CD4-positive, alpha-beta T cell treated with Interferon alpha-2 for 1 hour (primary cell): ENCODE data around the gene TACSTD2.
"Not testable (repeated sequence)": the region's sequence is repeated elsewhere in the genome, so short reads cannot be mapped to it uniquely, and the experiment has no call there.

ENCODE experiments used
- DNase-seq, 2 donors: peaks; one replicate each; pipeline ENCODE4 v3.0.0-alpha.2; 2020 to 2022

TACSTD2 gene

GRCh38 chr1:58586271-58586670 is 9.2 kb upstream of the TACSTD2 start:
- no peak for DNase-seq

- DNase-seq, result no peak
Observed at GRCh38 chr1:58585581-58586151, 8.6 kb upstream of the TACSTD2 start.

DNA sequence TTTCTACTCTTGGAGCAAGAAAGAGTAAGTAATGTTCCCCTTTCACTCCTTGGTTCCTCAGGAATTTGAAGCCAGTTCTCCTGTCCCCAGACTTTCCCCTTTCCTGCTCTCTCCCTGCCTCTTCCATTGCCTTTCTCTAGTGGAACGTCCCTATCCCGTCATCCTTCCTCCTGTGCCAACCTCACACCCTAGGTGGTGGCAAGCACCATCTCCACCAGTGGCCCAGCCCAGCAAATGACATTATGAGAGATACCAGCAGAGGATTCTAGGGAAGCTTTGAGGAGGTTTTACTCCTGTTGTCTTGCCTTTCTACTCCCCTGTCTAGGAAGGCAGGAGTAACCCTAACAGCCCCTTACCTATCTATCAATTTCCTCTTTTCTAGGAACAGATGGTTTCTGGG is 8.1 kb upstream of the TACSTD2 start:
- no peak for DNase-seq

- DNase-seq, result no peak
Observed at GRCh38 chr1:58584082-58584895, 7.2 kb upstream of the TACSTD2 start.

GRCh38 chr1:58583496-58583895 is 6.4 kb upstream of the TACSTD2 start:
- no peak for DNase-seq

DNA sequence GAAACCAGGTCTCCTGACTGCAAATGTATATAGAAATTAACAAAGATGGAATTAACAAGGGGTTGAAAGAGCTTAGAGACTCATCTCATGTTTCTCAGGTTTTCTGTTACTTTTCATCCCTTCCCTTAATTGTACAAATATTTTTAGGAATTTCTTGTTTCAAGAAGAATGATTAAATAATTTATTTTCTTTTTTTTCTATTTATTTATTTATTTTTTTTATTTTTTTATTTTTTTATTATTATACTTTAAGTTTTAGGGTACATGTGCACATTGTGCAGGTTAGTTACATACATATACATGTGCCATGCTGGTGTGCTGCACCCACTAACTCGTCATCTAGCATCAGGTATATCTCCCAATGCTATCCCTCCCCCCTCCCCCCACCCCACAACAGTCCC is 5.1 kb upstream of the TACSTD2 start:
- not testable (repeated sequence) for DNase-seq

DNA sequence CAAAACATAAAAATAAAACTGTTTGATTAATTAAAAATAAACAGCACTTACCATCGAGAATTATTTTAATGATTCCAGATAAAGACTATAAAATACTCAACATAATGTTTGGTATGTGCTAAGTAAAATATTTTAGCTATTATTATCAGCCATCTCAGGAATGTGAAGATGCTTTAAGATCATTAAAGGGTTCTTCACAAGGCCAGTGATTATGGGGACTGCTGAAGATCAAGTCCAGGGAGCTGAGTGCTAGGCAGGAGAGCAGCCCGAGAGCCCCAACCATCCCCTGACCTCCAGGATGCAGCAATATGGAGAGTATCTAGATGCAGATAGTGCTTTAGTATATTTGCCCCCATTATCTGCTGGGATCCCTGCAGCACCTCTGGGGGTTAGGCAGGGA is 4.6 kb upstream of the TACSTD2 start:
- no peak for DNase-seq

- no peak for DNase-seq
Observed at GRCh38 chr1:58580186-58580585, 3.1 kb upstream of the TACSTD2 start.

- DNase-seq, result no peak
Observed at GRCh38 chr1:58577654-58578030, 590 bp upstream of the TACSTD2 start.

DNA sequence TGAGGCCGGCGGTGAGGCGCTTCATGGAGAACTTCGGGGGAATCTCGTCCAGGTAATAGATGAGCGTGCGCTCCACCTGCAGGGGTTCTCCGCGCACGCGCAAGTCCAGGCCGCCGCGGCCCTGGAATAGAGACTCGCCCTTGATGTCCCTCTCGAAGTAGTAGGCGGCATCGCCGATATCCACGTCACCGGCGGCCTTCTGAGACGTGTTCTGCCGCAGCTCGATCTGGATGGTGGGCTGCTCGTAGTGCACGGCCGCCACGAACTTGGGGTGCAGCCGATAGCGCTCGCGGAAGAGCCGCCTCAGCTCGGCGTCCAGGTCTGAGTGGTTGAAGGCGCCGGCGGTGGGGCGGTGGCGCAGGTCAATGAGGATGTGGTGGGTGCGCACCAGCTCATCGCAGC is 726 bp downstream of the TACSTD2 start:
- DNase-seq, result no peak

DNA sequence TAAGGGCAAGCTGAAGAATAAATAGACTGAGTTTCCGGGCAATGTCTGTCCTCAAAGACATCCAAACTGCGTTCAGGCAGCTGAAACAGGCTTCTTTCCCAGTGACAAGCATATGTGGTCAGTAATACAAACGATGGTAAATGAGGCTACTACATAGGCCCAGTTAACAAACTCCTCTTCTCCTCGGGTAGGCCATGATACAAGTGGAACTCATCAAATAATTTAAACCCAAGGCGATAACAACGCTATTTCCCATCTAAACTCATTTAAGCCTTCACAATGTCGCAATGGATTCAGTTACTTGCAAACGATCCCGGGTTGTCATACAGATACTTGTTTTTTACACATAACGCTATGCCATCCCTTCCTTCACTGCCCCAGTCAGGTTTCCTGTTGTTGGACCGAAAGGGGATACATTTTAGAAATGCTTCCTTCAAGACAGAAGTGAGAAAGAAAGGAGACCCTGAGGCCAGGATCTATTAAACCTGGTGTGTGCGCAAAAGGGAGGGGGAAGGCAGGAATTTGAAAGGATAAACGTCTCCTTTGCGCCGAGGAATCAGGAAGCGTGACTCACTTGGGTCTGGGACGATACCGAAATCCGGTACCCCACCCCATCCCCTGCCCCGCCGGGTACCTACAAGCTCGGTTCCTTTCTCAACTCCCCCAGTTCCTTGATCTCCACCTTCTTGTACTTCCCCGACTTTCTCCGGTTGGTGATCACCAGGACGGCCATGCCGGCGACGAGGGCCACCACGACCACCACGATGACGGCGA is 1.3 kb downstream of the TACSTD2 start:
- no peak for DNase-seq

DNA sequence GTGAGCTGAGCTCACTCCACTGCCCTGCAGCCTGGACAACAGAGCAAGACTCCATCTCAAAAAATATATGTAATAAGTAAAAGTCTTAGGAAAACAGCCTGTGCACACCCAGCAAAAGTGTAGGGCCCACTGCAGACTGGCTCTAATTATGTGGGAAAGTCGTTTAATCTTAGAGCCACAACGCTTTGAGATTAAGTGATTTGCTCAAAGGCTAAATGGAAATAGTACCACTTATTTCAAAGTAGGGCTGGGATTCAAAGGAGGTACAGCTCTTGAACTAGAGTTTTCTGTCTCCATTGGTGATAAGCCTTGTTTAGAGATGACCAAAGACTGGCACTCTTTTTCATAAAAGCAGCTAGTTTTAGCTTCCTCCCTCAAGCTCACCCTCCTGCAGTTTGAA is 2.2 kb downstream of the TACSTD2 start:
- no peak for DNase-seq

- peak in 1 of 2 donors; percentile 50 for DNase-seq
Observed at GRCh38 chr1:58573705-58574591, 3.1 kb downstream of the TACSTD2 start.

DNA sequence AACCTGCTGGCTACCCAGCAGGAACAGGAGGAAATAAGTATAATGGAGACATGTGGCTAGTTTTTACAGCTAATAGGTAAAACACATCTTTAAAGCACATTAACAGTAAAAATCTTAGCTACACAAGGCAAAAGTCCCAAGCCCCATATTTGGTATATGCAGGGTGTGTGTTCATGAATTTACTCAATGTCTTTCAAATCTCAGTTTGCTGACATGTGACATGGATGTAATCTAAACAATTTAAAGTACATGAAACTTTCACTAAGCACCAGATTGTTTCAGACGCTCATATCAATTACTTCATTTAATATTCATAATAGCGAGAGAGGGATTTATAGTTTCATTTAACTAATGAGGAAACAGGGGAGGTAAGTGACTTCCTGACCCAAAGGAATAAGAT is 3.9 kb downstream of the TACSTD2 start:
- DNase-seq, result no peak

- DNase-seq, result no peak
Observed at GRCh38 chr1:58572690-58573089, 4.4 kb downstream of the TACSTD2 start.

GRCh38 chr1:58571616-58572015 is 5.4 kb downstream of the TACSTD2 start:
- no peak for DNase-seq

DNA sequence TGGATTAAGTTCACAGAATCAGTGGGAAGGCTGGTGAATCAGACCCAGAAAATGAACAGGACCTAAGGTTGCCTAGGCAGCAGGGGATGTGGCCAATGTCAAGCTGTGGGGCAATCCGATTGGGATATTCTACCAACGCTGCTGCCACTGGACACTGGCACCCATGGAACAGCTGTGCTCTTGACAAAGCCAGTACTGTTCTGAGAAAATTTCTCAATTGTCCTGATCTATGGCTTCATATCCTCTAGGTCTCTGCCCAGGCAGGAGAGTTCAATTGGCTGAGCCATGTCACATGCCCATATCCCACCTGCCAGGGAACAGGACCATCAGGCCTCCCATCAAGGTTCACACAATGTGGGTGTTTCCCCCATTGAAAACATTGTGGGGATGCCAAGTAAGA is 6.2 kb downstream of the TACSTD2 start:
- DNase-seq, result no peak

DNA sequence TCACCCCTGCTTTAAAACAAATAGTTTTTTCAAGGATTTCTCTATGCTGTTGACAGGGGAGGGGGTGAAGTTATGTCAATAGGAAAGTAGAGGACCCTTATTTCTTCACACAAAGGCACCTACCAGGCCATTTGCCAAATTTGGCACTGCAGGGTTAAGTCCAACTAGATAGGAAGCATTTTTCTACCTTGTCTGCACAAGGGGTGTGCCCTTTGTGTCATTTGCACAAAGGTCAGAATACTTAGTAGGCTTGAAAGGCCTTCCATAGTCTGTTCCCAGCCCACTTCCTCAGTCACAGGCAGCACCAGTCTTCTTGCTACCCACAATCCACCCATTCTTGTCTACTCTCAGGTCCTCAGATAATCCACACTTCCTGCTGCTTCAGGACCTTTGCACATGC is 7.0 kb downstream of the TACSTD2 start:
- no peak for DNase-seq

DNA sequence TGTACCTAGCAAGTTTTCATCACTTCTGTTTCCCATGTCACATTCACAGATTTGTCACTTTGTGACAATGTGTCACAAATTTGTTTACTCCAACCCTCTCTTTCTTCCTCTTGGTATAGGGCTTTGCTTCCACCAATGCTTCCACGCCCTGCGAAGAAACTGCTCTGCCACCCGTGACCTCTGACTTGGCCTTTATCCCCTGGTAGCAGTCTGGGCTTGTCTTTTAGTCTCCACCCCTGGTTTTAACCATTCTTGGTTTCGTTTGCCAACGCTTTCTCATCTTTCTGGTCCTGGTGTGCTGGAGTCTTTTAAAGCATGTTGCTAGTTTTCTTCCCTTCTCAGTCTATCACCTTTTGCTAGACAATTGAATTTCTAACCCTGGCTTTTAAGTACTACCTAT is 8.1 kb downstream of the TACSTD2 start:
- no peak for DNase-seq

- no peak for DNase-seq
Observed at GRCh38 chr1:58568271-58568860, 8.7 kb downstream of the TACSTD2 start.

DNA sequence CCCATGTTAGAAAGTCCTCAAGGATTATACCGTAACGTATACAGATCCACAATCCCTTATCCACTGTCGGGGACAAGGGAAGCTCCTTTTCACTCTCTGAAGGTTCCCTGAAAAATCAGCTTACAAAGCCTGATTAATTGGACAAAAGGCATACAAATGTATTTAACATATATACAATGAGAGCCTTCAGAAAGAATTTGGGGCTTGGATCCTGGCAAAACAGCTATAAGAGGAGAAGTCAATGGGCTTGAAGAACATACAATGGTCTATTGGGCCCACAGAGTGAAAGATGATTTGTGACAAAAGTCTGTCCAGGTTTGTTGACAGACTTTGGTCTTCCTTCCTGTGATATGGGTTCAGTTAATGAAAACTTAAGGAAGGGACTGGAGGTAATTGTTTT is 10.7 kb downstream of the TACSTD2 start:
- DNase-seq, result no peak

DNA sequence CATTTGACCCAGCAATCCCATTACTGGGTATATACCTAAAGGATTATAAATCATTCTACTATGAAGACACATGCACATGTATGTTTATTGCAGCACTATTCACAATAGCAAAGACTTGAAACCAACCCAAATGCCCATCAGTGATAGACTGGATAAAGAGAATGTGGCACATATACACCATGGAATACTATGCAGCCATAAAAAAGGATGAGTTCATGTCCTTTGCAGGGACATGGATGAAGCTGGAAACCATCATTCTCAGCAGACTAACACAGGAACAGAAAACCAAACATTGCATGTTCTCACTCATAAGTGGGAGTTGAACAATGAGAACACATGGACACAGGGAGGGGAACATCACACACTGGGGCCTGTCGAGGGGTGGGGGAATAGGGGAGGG is 13.3 kb downstream of the TACSTD2 start:
- DNase-seq, result not testable (repeated sequence)

DNA sequence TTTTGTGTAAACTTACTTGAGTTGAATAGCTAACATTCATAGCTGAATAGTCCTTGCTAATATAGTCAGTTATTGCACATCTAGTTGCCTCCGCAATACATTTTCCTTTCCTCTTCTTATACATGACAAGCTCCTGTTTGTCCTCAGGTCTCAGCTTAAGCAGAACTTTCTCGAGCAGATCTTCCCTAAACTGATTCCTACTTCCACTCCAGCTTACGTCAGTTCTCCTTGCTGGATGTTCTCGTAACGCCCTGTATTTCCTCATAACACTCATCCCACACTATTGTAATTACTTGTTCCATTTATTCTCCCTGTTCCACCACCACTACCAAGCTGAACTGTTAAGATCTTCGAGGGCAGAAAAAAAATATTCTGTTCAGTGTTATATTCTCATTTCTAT is 15.4 kb downstream of the TACSTD2 start:
- no peak for DNase-seq
